Measurements from ENCODE around the gene IFNAR2. TPM values are rescaled to one million over a fixed set of nuclear protein-coding genes. Genes with fewer than 3 reads are reported as not detected.
"Not testable (repeated sequence)": the region's sequence is repeated elsewhere in the genome, so short reads cannot be mapped to it uniquely, and the experiment has no call there.

IFNAR2 gene
- total RNA-seq, 1 donor from 2014 or later, result 44.5 TPM

- no peak for DNase-seq (ENCODE audit: low read depth)
Measured at GRCh38 chr21:33244082-33244778, 14.5 kb downstream of the IFNAR2 start.

GRCh38 chr21:33244779-33245105 is 15.0 kb downstream of the IFNAR2 start:
- no peak for DNase-seq (ENCODE audit: low read depth)

- no peak for DNase-seq (ENCODE audit: low read depth)
Measured at GRCh38 chr21:33245289-33245918, 15.7 kb downstream of the IFNAR2 start.

GRCh38 chr21:33246506-33246905 is 16.8 kb downstream of the IFNAR2 start:
- DNase-seq (ENCODE audit: low read depth), result no peak

- no peak for DNase-seq (ENCODE audit: low read depth)
Measured at GRCh38 chr21:33246963-33247362, 17.2 kb downstream of the IFNAR2 start.

GRCh38 chr21:33247599-33247998 is 17.9 kb downstream of the IFNAR2 start:
- DNase-seq (ENCODE audit: low read depth), result no peak

- DNase-seq (ENCODE audit: low read depth), result no peak
Measured at GRCh38 chr21:33249331-33250002, 19.7 kb downstream of the IFNAR2 start.

GRCh38 chr21:33251119-33251518 is 21.4 kb downstream of the IFNAR2 start:
- no peak for DNase-seq (ENCODE audit: low read depth)

GRCh38 chr21:33253382-33253781 is 23.6 kb downstream of the IFNAR2 start:
- not testable (repeated sequence) for DNase-seq (ENCODE audit: low read depth)

GRCh38 chr21:33254766-33255165 is 25.0 kb downstream of the IFNAR2 start:
- DNase-seq (ENCODE audit: low read depth), result no peak

GRCh38 chr21:33255404-33255803 is 25.7 kb downstream of the IFNAR2 start:
- DNase-seq (ENCODE audit: low read depth), result no peak

GRCh38 chr21:33256019-33256418 is 26.3 kb downstream of the IFNAR2 start:
- DNase-seq (ENCODE audit: low read depth), result no peak

GRCh38 chr21:33257094-33257803 is 27.5 kb downstream of the IFNAR2 start:
- DNase-seq (ENCODE audit: low read depth), result no peak

GRCh38 chr21:33258475-33258874 is 28.7 kb downstream of the IFNAR2 start:
- no peak for DNase-seq (ENCODE audit: low read depth)

- no peak for DNase-seq (ENCODE audit: low read depth)
Measured at GRCh38 chr21:33259428-33259827, 29.7 kb downstream of the IFNAR2 start.

GRCh38 chr21:33259995-33260394 is 30.3 kb downstream of the IFNAR2 start:
- no peak for DNase-seq (ENCODE audit: low read depth)

- peak; percentile 54 for DNase-seq (ENCODE audit: low read depth)
Measured at GRCh38 chr21:33261635-33262034, 31.9 kb downstream of the IFNAR2 start.

- no peak for DNase-seq (ENCODE audit: low read depth)
Measured at GRCh38 chr21:33262921-33263320, 33.2 kb downstream of the IFNAR2 start.

- no peak for DNase-seq (ENCODE audit: low read depth)
Measured at GRCh38 chr21:33264561-33264960, 34.8 kb downstream of the IFNAR2 start.

- peak; percentile 31 for DNase-seq (ENCODE audit: low read depth)
Measured at GRCh38 chr21:33265664-33266049, 35.9 kb downstream of the IFNAR2 start.

- no peak for DNase-seq (ENCODE audit: low read depth)
Measured at GRCh38 chr21:33266050-33266788, 36.5 kb downstream of the IFNAR2 start, which contains the start of gene IL10RB. Gene IL10RB, plus strand, starts transcription at chr21:33266367. Its CDS starts 99 bp downstream, at chr21:33266466.

GRCh38 chr21:33266789-33267135 is 37.0 kb downstream of the IFNAR2 start:
- no peak for DNase-seq (ENCODE audit: low read depth)

Data from renal cortical epithelial cell (primary cell).